HEK293T (cell line): ENCODE results near the gene SLC25A43.

ENCODE experiments used
- ARNT ChIP-seq: fragments of 450-650 bp; IDR thresholded peaks from 2 replicates; pipeline ENCODE4 v1.6.1; 2017; ENCODE audit warnings: mild to moderate bottlenecking
- BHLHE40 ChIP-seq: fragments of 450-650 bp; IDR thresholded peaks from 2 replicates; pipeline ENCODE4 v1.6.1; 2016; ENCODE audit warnings: mild to moderate bottlenecking, moderate library complexity, borderline replicate concordance
- FOXA1 ChIP-seq: fragments of 450-650 bp; IDR thresholded peaks from 2 replicates; pipeline ENCODE4 v1.6.1; 2016; ENCODE audit warnings: mild to moderate bottlenecking
- FOXK2 ChIP-seq: fragments of 450-650 bp; IDR thresholded peaks from 2 replicates; pipeline ENCODE4 v1.6.1; 2016; ENCODE audit warnings: mild to moderate bottlenecking
- FOXM1 ChIP-seq: fragments of 450-650 bp; IDR thresholded peaks from 2 replicates; pipeline ENCODE4 v1.6.1; 2017; ENCODE audit warnings: mild to moderate bottlenecking, borderline replicate concordance
- LEF1 ChIP-seq: fragments of 450-650 bp; IDR thresholded peaks from 2 replicates; pipeline ENCODE4 v1.6.1; 2017; ENCODE audit warnings: mild to moderate bottlenecking, borderline replicate concordance
- TF ChIP-seq, protein P1 (sequence below): fragments of 450-650 bp; IDR thresholded peaks from 2 replicates; pipeline ENCODE4 v1.6.1; 2016

- TF ChIP-seq BHLHE40 (no peak), ARNT (no peak), LEF1 (no peak), FOXM1 (no peak), FOXA1 (no peak), FOXK2 (no peak)
- TF ChIP-seq, protein P1, sequence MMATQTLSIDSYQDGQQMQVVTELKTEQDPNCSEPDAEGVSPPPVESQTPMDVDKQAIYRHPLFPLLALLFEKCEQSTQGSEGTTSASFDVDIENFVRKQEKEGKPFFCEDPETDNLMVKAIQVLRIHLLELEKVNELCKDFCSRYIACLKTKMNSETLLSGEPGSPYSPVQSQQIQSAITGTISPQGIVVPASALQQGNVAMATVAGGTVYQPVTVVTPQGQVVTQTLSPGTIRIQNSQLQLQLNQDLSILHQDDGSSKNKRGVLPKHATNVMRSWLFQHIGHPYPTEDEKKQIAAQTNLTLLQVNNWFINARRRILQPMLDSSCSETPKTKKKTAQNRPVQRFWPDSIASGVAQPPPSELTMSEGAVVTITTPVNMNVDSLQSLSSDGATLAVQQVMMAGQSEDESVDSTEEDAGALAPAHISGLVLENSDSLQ = no peak
Observed at GRCh38 chrX:119419146-119419545, 20.0 kb downstream of the SLC25A43 start.
